ENCODE results near the gene FJX1. TPM values are rescaled to one million over a fixed set of nuclear protein-coding genes. Genes with fewer than 3 reads are reported as not detected.

FJX1 gene, protein sequence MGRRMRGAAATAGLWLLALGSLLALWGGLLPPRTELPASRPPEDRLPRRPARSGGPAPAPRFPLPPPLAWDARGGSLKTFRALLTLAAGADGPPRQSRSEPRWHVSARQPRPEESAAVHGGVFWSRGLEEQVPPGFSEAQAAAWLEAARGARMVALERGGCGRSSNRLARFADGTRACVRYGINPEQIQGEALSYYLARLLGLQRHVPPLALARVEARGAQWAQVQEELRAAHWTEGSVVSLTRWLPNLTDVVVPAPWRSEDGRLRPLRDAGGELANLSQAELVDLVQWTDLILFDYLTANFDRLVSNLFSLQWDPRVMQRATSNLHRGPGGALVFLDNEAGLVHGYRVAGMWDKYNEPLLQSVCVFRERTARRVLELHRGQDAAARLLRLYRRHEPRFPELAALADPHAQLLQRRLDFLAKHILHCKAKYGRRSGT
- total RNA-seq (2013) = 0.04 TPM
- polyA plus RNA-seq (under 1 TPM in 1 of 3 donors, not detected in 2; 0.05 TPM), polyA minus RNA-seq (0.16 and 0.28 TPM in 2 replicates), total RNA-seq (0.18 to 4.1 (median 0.46) reads per million in 11 experiments)

DNA sequence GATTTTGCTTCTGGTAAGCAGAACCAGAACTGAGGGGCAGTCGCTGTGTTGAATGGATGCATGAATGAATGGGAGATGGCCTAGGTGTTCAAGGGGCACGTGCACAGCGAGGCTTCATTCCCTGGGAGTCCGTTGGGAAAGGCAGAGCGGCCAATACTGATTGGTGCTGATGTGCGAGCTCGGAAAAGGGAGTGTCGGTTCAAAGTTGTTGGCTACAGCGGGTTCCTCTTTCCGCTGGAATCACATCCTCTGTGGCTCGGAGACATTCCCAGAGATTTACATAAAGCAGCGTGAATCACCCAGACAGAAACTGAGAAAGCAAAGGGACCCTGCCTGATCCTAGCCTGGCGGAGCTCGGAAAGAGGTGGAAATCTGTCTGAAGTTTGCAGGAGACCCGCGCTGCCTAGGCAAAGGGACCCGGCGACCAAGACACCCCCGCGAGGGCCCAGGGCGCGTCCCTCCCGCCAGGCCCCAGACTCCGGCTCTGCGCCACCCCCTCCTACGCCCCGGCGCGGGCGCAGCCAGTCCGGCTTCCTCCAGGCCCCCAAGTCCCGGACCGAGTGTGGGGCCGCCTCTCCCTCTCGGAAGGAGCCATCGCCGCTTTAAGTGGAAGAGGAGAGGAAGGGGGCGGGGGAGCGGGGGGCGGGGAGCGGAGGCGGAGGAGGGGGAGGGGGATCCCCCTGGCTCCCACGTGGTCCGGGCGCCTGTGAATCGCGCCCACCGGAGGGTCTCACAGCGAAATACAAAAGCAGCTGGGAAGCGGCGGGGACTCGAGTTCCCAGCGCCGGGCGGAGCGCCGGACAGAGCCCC is at the start of gene FJX1:
Gene FJX1, plus strand, starts transcription at position 774 of the 810 bp plus-strand sequence. CDS start 177 bp downstream, outside the sequence.
- Histone ChIP-seq H3K27ac (ENCODE audit: low read depth in 1 of 2, low read length in 2 of 2) (no peak within 1 kb of the TSS), H2AFZ (ENCODE audit: insufficient read depth, low read depth, low read length, poor library complexity, severe bottlenecking) (peak within 1 kb of the TSS; percentile 41), H4K20me1 (ENCODE audit: insufficient read depth, low read length) (no peaks in the 10 kb centered on the region), H3K27me3 (ENCODE audit: control insufficient read depth in 2 of 2, insufficient read depth in 2 of 2, low read length in 2 of 2) (peaks cover 65 to 66% of the 10 kb centered on the region in 2 donors), H3K4me2 (replicated peaks; ENCODE audit: extremely low read depth, low read length, poor library complexity, severe bottlenecking) (peak within 1 kb of the TSS; percentile 83), H3K79me2 (ENCODE audit: insufficient read depth, low read length) (no peaks in the 10 kb centered on the region), H3K9me3 (replicated peaks in 1 of 2; ENCODE audit: control insufficient read depth in 1 of 2, insufficient read depth in 1 of 2, low read length in 2 of 2) (peaks cover 0 to 17% of the 10 kb centered on the region in 2 donors), H3K4me1 (ENCODE audit: control insufficient read depth in 1 of 2, insufficient read depth in 2 of 2, low read length in 2 of 2) (peaks cover 17 to 26% of the 10 kb centered on the region in 2 donors), H3K9ac (ENCODE audit: insufficient read depth, low read length, poor library complexity, severe bottlenecking) (peak within 1 kb of the TSS; percentile 25), H3K4me3 (replicated peaks in 1 of 3; ENCODE audit: low read depth in 2 of 3, low read length in 3 of 3) (peak within 1 kb of the TSS; percentile 25 to 73 (median 35)), H3K36me3 (replicated peaks in 1 of 2; ENCODE audit: control insufficient read depth in 1 of 2, insufficient read depth in 2 of 2, low read length in 2 of 2) (no peaks in the 10 kb centered on the region)
- H3K9me3 Mint-ChIP-seq = peaks cover 0 to 12% (median 9%) of the 10 kb centered on the region in 7 donors
- H3K4me3 Mint-ChIP-seq = peak within 1 kb of the TSS; percentile 76 to 94
- WGBS (ENCODE audit: insufficient coverage) = 2% methylated on average over 33 of the region's 57 CpGs
- H3K27me3 Mint-ChIP-seq (ENCODE audit: low read depth in 3 of 3) = peaks cover 52 to 69% (median 64%) of the 10 kb centered on the region in 3 donors
- H3K27ac Mint-ChIP-seq = peak within 1 kb of the TSS in 1 of 7 donors; percentile 56
- DNase-seq = peak; percentile 20 to 64 (median 49)
- intact Hi-C loops (cut with micrococcal nuclease) = loop anchor here (2.0 to 10.0 kb wide), 5 partner anchors 197 to 867 kb away; no protein-coding TSS in a partner anchor
- H3K36me3 Mint-ChIP-seq = peaks cover 0 to 8% of the 10 kb centered on the region in 2 donors
- H3K4me1 Mint-ChIP-seq = peaks cover 17% of the 10 kb centered on the region
- TF ChIP-seq CTCF (IDR thresholded peaks at IDR 0.05) = no peak

DNA sequence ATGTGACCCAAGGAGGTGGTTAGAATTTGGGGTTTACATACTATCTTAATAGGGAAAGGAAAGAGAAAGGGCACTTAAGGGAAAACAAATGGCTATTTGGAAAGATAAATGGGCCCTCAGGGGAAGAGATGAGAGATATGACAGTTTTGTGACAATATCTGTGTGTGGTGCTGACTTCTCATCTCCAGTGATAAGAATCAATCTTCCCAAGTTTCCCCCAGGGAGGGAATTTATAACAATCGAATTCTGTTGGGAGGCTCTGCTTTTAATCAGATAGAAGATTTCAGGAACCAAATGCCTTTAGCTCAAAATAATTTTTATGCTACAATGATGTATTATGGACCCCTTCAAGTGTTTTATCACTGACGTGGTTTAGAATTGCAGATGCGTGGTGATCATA is 46.6 kb upstream of the FJX1 start:
- peaks cover 0 to 6% (median 4%) of the 10 kb centered on the region in 7 donors for H3K9me3 Mint-ChIP-seq
- no peak for TF ChIP-seq CTCF (IDR thresholded peaks at IDR 0.05)
- DNase-seq = no peak
- H3K4me2 ChIP-seq (replicated peaks; ENCODE audit: extremely low read depth, low read length, poor library complexity, severe bottlenecking) = no peak overlapping the region
- no peak overlapping the region for H3K4me3 ChIP-seq (replicated peaks in 1 of 3; ENCODE audit: low read depth in 2 of 3, low read length in 3 of 3)
- no peaks in the 10 kb centered on the region for H4K20me1 ChIP-seq (ENCODE audit: insufficient read depth, low read length)
- no peaks in the 10 kb centered on the region for H3K9me3 ChIP-seq (replicated peaks in 1 of 2; ENCODE audit: control insufficient read depth in 1 of 2, insufficient read depth in 1 of 2, low read length in 2 of 2)
- no peaks in the 10 kb centered on the region for H3K4me1 Mint-ChIP-seq
- peaks cover 0 to 11% of the 10 kb centered on the region in 2 donors for H3K27me3 ChIP-seq (ENCODE audit: control insufficient read depth in 2 of 2, insufficient read depth in 2 of 2, low read length in 2 of 2)
- no peaks in the 10 kb centered on the region for H3K4me1 ChIP-seq (ENCODE audit: control insufficient read depth in 1 of 2, insufficient read depth in 2 of 2, low read length in 2 of 2)
- no peaks in the 10 kb centered on the region for H3K36me3 ChIP-seq (replicated peaks in 1 of 2; ENCODE audit: control insufficient read depth in 1 of 2, insufficient read depth in 2 of 2, low read length in 2 of 2)
- H3K27me3 Mint-ChIP-seq (ENCODE audit: low read depth in 3 of 3) = peaks cover 13 to 21% (median 18%) of the 10 kb centered on the region in 3 donors
- H3K79me2 ChIP-seq (ENCODE audit: insufficient read depth, low read length) = no peaks in the 10 kb centered on the region
- no peaks in the 10 kb centered on the region for H3K36me3 Mint-ChIP-seq
- H3K4me3 Mint-ChIP-seq = no peak overlapping the region
- H3K9ac ChIP-seq (ENCODE audit: insufficient read depth, low read length, poor library complexity, severe bottlenecking) = no peak overlapping the region
- H3K27ac Mint-ChIP-seq = no peak overlapping the region
- no peak overlapping the region for H3K27ac ChIP-seq (ENCODE audit: low read depth in 1 of 2, low read length in 2 of 2)
- intact Hi-C loops (cut with micrococcal nuclease) = no loop called here
- H2AFZ ChIP-seq (ENCODE audit: insufficient read depth, low read depth, low read length, poor library complexity, severe bottlenecking) = no peak overlapping the region
- WGBS (ENCODE audit: insufficient coverage) = no CpG with 5 or more reads among the region's 3 CpGs

All from CD14-positive monocyte (primary cell).